H7 (cell line): ENCODE measurements around the gene FADS3. TPM values are rescaled to one million over a fixed set of nuclear protein-coding genes. Genes with fewer than 3 reads are reported as not detected.

Experiments
- DNase-seq: peaks from one replicate; pipeline ENCODE4 v3.0.0; 2012
- H3K27me3 ChIP-seq: 2 replicates; pipeline ENCODE4 v1.6.0; 2011; ENCODE audit warnings: mild to moderate bottlenecking, low read length; ENCODE audit not compliant: control insufficient read depth, insufficient read depth
- H3K36me3 ChIP-seq: replicated peaks from 2 replicates; pipeline ENCODE4 v1.5.1; 2011; ENCODE audit warnings: low read length; ENCODE audit not compliant: control insufficient read depth, insufficient read depth
- H3K4me3 ChIP-seq: 2 replicates; pipeline ENCODE4 v1.5.1; 2011; ENCODE audit warnings: low read depth, mild to moderate bottlenecking, control low read depth, low read length, moderate library complexity; ENCODE audit not compliant: insufficient read depth
- total RNA-seq: library from RNA; depleted of rRNA; stranded (reverse); fragments of >200 nt; shearing (Covaris generic); gene quantifications from 2 replicates; pipeline ENCODE4 v1.2.3, GENCODE V29; 2014

Gene FADS3
- total RNA-seq, 1 experiment from 2014 or later: 27.1 TPM

DNA sequence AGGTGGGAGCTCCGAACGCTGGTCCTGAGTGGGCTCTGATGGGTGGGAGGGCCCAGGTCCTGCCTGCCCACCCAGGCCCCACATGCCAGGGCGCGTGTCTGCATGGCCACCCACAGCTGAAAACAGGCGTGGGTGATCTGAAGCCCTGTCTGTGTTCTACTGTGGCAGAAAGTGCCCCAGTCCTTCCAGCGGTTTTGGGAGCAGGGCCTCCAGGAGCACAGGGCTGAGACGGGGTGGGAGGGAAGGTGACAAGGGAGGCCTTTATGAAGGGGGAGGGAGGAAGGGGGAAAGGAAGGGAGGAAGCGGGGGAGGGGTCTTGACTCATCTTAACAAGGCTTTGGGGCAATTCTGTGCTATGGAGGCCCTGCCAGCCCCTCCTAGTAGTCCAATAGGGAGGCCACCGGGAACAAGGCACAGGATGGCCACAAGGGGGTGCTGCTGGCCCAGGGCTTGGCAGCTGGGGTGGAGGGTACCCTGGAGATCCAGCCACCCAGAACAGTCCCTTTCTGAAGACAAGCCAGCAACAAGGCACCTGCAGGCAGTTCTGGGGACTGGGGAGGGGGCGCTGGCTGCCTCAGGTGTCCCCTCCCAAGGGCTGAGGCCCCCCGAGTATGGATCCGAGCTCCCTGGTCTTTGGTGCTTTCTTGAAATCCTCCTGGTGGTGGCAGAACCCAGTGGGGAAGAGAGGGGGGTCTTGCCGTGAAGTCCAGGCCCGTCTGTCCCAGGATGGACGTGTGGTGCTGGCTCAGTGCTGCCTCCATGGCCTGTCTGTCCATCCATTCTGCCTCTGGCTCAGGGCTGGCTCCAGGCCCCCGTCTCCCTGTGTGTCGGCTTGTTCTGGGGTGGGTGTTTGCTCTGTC lies 6.3 kb upstream of the FADS3 start:
- H3K4me3 ChIP-seq: no peak overlapping the region
- H3K27me3 ChIP-seq: no peaks in the 10 kb centered on the region
- DNase-seq: peak; percentile 98
- no peaks in the 10 kb centered on the region; the same call in 1 of the 2 replicates for H3K36me3 ChIP-seq

DNA sequence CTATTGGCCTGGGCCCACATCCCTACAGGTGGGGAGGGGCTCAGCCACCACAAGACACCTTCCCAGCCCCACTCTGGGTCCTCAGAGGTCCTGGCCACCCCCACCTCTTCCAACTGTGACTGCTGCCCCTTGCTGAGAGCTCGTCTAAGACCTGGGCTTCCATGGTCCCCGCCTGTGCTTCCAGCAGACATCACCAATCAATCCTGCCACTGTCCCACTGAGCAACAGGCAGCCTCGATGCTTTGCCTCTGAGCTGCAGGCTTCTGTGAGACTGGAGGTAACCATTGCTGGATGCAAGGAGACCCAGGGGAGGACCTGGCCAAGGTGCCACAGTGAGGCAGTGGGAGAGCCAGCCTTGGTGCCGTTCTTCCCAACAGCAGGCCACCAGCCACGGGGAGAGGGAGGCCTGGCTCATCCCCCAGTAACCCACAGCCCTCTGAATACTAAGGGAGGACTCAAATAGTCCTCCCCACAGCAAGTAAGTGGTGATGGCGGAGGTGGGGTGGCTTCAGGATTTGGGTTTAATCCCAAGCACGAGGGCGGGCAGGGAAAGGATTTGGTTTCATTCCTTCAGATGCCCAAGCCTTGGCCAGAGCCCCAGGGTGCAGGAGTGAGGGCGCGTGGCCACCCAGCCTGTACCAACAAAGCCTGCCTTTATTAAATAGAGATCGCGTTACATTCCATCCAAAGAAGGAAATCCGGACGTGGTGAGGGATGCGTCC lies 5.5 kb upstream of the FADS3 start:
- H3K27me3 ChIP-seq: no peaks in the 10 kb centered on the region
- no peak overlapping the region for H3K4me3 ChIP-seq
- DNase-seq: no peak
- H3K36me3 ChIP-seq: no peaks in the 10 kb centered on the region; the same call in 1 of the 2 replicates

DNA sequence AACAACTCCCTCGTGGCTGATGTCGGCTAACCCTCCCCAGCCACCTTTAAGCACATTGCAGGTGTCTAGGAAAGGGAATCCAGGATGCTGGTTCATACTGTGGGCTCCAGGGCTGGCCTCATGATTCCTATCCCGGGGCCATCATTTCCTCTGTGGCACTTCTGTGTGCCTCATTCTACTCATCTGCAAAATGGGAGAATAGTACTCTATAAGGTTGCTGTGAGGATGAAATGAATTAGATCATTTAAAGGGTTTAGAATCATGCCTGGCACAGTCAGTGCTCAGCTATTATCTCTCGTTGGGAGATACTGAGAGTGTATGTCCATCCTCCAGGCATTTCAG lies 4.3 kb upstream of the FADS3 start:
- DNase-seq: no peak
- Histone ChIP-seq H3K27me3 (peaks cover 3% of the 10 kb centered on the region; the same call in 1 of the 2 replicates), H3K36me3 (no peaks in the 10 kb centered on the region), H3K4me3 (no peak overlapping the region)

DNA sequence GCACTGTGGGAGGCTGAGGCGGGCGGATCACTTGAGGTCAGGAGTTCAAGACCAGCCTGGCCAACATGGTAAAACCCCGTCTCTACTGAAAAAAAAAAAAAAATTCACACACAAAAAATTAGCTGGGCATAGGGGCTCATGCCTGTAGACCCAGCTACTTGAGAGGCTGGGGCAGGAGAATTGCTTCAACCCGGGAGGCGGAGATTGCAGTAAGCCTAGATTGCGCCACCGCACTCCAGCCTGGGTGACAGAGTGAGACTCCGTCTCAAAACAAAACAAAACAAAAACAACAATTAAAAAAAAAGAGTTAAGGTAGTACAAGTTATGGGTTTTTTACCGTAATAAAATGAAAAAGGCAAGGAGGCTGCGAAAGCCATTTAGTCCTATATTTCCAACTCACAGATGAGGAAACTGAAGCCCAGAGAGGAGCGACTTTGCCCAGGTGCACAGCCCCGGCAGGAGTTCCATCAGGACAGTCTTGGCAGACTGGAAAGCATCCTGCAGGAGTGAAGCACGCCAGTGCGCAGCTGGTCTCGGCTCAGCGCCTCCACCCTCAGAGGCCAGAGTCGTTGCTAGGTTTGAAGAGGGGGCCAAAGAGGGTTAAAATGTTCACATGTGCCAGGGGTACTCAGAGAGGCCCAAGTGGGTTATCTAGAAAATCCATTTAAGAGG lies 3.8 kb upstream of the FADS3 start:
- no peak overlapping the region for H3K4me3 ChIP-seq

DNA sequence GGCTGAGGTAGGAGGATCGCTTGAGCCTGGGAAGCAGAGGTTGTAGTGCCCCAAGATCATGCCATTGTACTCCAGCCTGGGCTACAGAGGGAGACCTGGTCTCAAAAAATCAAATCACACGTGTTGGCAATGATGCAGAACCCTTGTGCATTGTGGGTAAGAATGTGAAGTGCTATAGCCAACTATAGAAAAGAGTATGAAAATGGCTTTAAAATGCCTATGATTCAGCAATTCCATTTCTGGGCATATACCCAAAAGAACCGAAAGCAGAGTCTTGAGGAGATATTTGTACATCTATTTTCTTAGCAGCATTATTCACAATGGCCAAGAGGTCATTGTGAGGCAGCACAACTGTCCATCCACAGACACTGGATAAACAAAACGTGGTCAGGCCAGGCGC lies 2.6 kb upstream of the FADS3 start:
- no peak overlapping the region for H3K4me3 ChIP-seq
- H3K27me3 ChIP-seq: peaks cover 3% of the 10 kb centered on the region; the same call in 1 of the 2 replicates
- DNase-seq: no peak
- no peaks in the 10 kb centered on the region for H3K36me3 ChIP-seq

More for the DNA sequence above, 3.8 kb upstream of the FADS3 start:
- DNase-seq: no peak
- Histone ChIP-seq H3K27me3 (peaks cover 3% of the 10 kb centered on the region; the same call in 1 of the 2 replicates), H3K36me3 (no peaks in the 10 kb centered on the region)

DNA sequence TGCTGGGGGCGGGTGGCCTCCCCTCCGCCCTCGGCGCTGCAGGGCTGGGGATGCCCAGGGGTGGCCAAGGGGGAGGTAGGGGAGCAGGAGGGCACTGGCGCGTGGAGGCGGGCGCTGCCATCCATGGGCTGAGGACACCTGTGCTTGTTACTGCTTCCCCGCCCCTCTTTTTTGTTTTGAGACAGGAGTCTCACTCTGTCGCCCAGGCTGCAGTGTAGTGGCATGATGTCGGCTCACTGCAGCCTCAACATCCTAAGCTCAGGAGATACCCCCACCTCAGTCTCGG lies 683 bp upstream of the FADS3 start:
- no peak for DNase-seq
- H3K27me3 ChIP-seq: peaks cover 3% of the 10 kb centered on the region; the same call in 1 of the 2 replicates
- H3K36me3 ChIP-seq: no peaks in the 10 kb centered on the region

DNA sequence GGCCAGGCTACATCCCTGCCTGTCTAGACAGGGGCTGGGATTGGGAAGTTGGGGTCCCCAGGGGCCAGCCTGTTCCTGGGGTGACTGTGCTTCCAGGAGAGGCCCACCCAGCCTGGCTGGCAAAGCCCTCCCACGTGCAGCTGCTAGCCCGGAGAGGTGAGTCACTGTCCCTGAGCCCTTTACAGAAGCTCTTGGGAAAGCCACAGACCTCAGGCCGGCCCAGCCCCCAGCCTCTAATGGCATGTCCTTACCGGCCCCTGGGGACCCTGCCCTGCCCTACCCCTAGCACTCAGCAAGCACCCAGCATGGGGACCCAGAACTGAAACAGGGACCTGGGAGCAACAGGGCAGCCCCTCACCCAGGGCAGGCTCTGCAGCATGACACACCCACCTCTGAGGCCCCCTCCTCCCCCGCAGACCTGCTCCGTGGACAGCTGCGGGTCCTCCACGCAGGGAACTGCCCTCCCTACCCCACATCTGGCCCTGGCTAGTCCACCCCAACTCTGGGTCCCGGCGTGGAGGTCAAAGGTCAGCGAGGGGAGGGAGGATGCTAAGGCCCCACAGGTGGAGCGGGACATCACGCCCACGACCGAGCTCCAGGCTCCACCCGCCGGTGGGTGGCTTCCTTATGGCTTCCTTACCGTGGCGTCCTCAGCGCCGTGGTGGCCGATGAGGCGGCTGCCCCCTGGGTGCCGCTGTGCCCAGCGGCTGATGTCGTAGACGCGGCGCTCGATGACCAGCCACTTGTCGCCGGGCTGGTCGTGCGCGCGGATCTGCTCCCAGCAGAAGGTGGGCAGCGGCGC lies 615 bp downstream of the FADS3 start:
- peak overlapping the region; percentile 79 for H3K4me3 ChIP-seq
- no peaks in the 10 kb centered on the region for H3K36me3 ChIP-seq
- H3K27me3 ChIP-seq: peaks cover 3% of the 10 kb centered on the region; the same call in 1 of the 2 replicates
- peak; percentile 80 for DNase-seq

More for the DNA sequence above, 683 bp upstream of the FADS3 start:
- H3K4me3 ChIP-seq: peak overlapping the region; percentile 79

DNA sequence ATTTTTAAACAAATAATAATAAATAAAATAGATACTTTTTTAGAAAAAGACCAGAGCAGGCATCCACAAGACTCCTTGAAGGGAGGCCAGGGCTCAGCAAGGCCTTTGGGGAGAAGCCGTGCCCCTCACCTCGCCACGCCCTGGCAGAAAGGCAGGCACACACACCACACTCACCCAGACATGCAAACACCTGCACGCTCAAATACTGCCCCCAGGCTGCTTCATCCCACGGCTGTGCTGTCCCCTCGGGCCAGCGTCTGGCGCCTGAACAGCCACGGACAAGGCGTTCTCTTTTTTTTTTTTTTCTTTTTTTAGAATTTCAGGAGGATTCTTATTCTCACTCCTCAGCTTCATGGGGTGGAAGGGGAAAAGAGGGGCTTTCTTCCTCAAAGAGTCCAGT lies 1.5 kb downstream of the FADS3 start:
- H3K27me3 ChIP-seq: peaks cover 3% of the 10 kb centered on the region; the same call in 1 of the 2 replicates
- no peak for DNase-seq
- no peaks in the 10 kb centered on the region for H3K36me3 ChIP-seq
- H3K4me3 ChIP-seq: no peak overlapping the region

DNA sequence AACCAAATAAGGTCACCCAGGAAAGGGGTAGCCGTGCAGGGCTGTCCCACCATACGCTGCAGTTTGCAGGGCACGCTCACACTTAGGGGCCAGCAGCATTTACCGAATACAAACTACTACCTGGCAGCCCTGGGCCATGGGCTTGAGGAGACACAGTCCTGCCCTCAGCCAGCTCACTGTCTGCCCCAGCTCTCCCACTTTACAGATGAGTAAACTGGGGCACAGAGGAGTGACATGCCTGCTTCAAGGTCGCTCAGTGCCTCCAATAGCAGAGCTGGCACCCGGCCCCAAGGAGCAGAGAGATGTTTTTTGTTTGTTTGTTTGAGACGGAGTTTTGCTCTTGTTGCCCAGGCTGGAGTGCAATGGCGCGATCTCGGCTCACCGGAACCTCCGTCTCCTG lies 2.8 kb downstream of the FADS3 start:
- H3K36me3 ChIP-seq: no peaks in the 10 kb centered on the region
- peaks cover 3% of the 10 kb centered on the region; the same call in 1 of the 2 replicates for H3K27me3 ChIP-seq
- DNase-seq: no peak
- H3K4me3 ChIP-seq: no peak overlapping the region

DNA sequence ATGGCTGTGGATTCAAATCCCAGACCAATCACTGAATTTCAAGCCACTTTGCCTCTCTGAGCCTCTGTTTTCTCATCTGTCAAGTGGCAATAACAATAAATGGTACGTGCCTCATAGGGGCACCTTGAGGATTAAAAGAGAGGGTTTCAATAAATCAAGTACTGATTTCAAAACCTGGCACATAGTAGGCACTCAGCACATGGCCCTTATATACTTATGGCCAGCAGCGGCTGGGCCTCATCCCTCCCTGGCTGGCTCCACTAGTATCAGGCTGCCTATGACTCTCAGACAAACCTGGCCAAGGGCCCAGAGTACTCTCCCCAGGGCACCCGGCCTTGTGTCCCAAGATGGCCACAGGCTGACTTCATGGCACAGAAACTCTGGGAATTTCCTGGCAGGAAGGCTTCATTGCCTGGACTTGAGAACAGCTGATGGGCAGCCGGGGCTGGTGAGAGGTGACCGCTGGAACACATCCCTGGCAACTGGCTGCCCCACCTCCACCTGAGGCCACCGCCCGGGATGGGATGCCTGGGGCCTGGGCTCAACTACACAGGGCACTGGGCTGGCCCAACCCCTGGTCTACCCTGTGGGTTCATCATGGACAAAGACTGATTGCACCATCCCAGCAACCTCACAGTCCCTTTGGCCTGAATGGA lies 3.4 kb downstream of the FADS3 start:
- Histone ChIP-seq H3K27me3 (peaks cover 3% of the 10 kb centered on the region; the same call in 1 of the 2 replicates), H3K36me3 (no peaks in the 10 kb centered on the region; the same call in 1 of the 2 replicates), H3K4me3 (no peak overlapping the region)
- DNase-seq: no peak

DNA sequence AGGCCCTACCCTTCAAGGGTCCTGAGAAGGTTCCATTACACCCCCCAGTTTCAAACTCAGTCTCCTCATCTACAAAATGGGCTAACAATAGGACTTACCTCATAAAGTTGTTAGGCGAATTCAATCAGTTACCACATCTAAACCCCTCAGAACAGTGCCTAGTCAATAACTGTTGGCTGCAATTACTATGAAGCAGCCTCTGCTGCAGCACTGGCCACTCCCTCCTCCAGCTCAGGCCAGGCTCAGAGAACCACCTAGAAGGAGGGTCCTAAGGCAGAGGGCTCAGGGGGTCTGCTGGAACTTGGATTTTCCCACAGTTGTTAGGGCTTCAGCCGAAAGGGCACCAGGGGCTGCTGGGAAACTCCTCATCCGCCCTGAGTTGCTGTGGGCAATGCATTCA lies 4.7 kb downstream of the FADS3 start:
- no peaks in the 10 kb centered on the region; the same call in 1 of the 2 replicates for H3K36me3 ChIP-seq
- DNase-seq: no peak

DNA sequence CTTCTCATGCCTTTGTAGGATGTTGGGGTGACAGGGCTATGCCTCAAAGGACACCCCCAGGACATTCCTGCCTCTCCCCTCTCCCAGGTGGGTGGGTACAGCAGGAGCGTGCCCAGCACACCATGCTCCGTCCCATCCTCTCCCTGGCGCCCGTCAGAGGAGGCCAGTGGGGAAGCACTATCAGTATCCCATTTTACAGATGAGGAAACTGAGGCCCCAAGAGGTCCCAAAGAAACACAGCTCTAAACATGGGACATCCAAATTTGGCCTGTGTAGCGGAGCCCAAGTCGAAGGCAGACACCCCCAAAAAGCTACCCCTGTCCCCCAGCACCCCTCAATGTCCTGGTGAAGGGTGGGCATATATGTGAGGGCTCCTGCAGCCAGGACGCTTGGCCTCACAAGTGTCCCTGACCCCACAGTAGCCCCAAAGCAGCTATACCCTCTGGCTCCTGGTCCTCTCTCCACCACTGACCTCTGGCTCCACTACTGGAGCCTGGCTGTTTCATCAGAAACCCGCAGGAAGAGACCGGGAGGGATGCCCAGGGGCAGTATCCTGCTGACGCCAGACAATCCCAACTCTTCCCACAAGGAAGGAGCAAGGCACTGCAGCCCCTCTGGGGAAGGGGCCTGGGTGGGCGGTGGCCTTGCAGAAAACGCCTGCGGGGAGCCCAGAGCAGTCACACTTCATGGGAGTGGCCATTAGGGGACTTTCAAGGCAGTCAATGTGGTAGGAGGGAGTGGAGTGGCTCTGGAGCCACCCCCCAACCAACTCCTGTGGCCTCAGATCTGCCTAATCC lies 5.4 kb downstream of the FADS3 start:
- H3K36me3 ChIP-seq: no peaks in the 10 kb centered on the region; the same call in 1 of the 2 replicates
- H3K27me3 ChIP-seq: peaks cover 3% of the 10 kb centered on the region; the same call in 1 of the 2 replicates
- no peak overlapping the region for H3K4me3 ChIP-seq
- no peak for DNase-seq

More for the DNA sequence above, 4.7 kb downstream of the FADS3 start:
- Histone ChIP-seq H3K27me3 (peaks cover 3% of the 10 kb centered on the region; the same call in 1 of the 2 replicates), H3K4me3 (no peak overlapping the region)
